KMS-11 (cell line): ENCODE data around the gene CDCA8.

Source experiments
- H2AFZ ChIP-seq: fragments of 200-600 bp; sonication (generic); 2 replicates; pipeline ENCODE4 v1.6.1; 2016; ENCODE audit warnings: antibody characterized with exemption, mixed run types, low read depth
- H3K27ac ChIP-seq: fragments of 200-600 bp; sonication (generic); 2 replicates; pipeline ENCODE4 v1.6.1; 2016; ENCODE audit warnings: mild to moderate bottlenecking, mixed run types
- H3K27me3 ChIP-seq: fragments of 200-600 bp; sonication (generic); 2 replicates; pipeline ENCODE4 v1.6.1; 2017; ENCODE audit warnings: mild to moderate bottlenecking, low read depth, mixed run types, moderate library complexity; ENCODE audit not compliant: insufficient read depth
- H3K36me3 ChIP-seq: fragments of 200-600 bp; sonication (generic); 2 replicates; pipeline ENCODE4 v1.6.1; 2017; ENCODE audit warnings: mild to moderate bottlenecking, mixed run types; ENCODE audit not compliant: insufficient read depth
- H3K4me1 ChIP-seq: fragments of 200-600 bp; sonication (generic); 2 replicates; pipeline ENCODE4 v1.6.1; 2016; ENCODE audit warnings: mild to moderate bottlenecking, low read depth, mixed run types; ENCODE audit not compliant: poor library complexity, severe bottlenecking
- H3K4me2 ChIP-seq: fragments of 200-600 bp; sonication (generic); 2 replicates; pipeline ENCODE4 v1.7.0; 2016; ENCODE audit warnings: mild to moderate bottlenecking, mixed run types
- H3K4me3 ChIP-seq: fragments of 200-600 bp; sonication (generic); IDR thresholded peaks from 2 replicates; pipeline ENCODE4 v1.6.1; 2017; ENCODE audit warnings: low read depth, low read length, mixed read lengths; ENCODE audit not compliant: insufficient read depth
- H3K79me2 ChIP-seq: fragments of 200-600 bp; sonication (generic); 2 replicates; pipeline ENCODE4 v1.6.1; 2016; ENCODE audit warnings: low read depth, mixed run types; ENCODE audit not compliant: insufficient read depth
- H3K9ac ChIP-seq: fragments of 200-600 bp; sonication (generic); 2 replicates; pipeline ENCODE4 v1.6.1; 2016; ENCODE audit warnings: mild to moderate bottlenecking, mixed run types
- H4K20me1 ChIP-seq: fragments of 200-600 bp; sonication (generic); 2 replicates; pipeline ENCODE4 v1.6.1; 2016; ENCODE audit warnings: mild to moderate bottlenecking, mixed run types; ENCODE audit not compliant: insufficient read depth
- TF ChIP-seq, protein P1 (sequence below): fragments of 200-600 bp; sonication (generic); conservative IDR thresholded peaks from 2 replicates; pipeline ENCODE4 v1.6.1; 2017; ENCODE audit warnings: low read depth, mild to moderate bottlenecking, antibody characterized with exemption, low read length, moderate library complexity, mixed read lengths

Gene CDCA8

DNA sequence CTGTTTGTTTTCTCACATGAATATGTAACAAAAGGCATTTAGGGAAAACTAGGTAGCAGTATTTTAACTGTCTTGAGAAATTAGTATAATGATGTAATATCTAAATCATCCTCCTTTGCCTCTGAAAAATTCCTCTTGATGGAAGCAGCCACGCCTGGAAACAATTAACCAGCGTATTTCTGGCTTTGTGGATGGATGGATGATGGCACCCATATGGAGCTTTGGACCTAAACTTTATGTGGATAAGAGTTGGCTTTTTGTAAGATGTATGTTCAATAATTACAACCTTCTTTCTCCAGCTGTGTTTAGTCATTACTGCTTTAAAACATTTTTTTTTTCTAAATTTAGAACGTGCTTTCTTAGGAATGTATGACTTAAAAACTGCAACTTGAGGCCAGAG lies 12.7 kb downstream of the CDCA8 start:
- no peak overlapping the region for H3K4me3 ChIP-seq
- no peaks in the 10 kb centered on the region for H3K27me3 ChIP-seq
- H3K4me2 ChIP-seq: no peak overlapping the region
- H3K4me1 ChIP-seq: no peaks in the 10 kb centered on the region
- no peak overlapping the region for H2AFZ ChIP-seq
- H3K9ac ChIP-seq: no peak overlapping the region
- no peak overlapping the region for H3K27ac ChIP-seq
- no peaks in the 10 kb centered on the region for H4K20me1 ChIP-seq
- TF ChIP-seq, protein P1, sequence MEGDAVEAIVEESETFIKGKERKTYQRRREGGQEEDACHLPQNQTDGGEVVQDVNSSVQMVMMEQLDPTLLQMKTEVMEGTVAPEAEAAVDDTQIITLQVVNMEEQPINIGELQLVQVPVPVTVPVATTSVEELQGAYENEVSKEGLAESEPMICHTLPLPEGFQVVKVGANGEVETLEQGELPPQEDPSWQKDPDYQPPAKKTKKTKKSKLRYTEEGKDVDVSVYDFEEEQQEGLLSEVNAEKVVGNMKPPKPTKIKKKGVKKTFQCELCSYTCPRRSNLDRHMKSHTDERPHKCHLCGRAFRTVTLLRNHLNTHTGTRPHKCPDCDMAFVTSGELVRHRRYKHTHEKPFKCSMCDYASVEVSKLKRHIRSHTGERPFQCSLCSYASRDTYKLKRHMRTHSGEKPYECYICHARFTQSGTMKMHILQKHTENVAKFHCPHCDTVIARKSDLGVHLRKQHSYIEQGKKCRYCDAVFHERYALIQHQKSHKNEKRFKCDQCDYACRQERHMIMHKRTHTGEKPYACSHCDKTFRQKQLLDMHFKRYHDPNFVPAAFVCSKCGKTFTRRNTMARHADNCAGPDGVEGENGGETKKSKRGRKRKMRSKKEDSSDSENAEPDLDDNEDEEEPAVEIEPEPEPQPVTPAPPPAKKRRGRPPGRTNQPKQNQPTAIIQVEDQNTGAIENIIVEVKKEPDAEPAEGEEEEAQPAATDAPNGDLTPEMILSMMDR: no peak
- peaks cover 19% of the 10 kb centered on the region; the same call in 1 of the 2 replicates for H3K36me3 ChIP-seq
- no peaks in the 10 kb centered on the region for H3K79me2 ChIP-seq

DNA sequence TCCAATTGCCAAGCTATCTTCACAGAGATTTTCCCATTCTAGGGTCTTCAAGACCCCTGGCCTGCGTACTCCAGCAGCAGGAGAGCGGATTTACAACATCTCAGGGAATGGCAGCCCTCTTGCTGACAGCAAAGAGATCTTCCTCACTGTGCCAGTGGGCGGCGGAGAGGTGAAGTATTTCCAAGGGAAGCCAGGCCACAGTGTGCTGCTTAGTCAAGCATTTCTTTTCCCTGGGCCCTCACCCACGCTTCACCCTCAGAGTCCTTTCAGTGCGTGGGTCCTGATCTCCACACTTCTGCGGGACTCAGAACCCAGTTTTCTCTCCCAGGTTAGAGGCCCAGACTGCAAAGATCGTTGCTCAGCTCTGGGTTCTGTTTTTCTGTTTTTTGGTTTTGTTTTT lies 13.1 kb downstream of the CDCA8 start:
- Histone ChIP-seq H3K36me3 (peaks cover 19% of the 10 kb centered on the region; the same call in 1 of the 2 replicates), H3K27ac (no peak overlapping the region)

DNA sequence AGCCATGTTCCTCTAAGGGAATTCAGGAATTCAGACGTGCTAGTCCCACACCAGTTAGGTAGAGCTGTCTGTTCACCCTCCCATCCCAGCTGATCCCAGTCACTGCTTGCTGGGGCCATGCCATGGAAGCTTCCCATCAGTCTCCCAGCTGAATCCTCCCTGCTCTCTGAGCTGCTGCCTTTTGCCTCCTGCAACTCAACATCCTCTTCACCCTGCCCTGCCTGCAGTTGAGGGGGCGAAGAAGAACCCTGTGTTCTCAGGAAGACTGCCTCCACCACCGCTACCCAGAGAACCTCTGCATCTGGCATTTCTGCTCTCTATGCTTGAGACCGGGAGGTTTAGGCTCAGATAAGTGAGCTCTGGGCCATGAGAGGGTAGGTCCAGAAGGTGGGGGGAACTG lies 16.2 kb downstream of the CDCA8 start:
- Histone ChIP-seq H3K4me2 (no peak overlapping the region), H3K36me3 (peaks cover 19% of the 10 kb centered on the region; the same call in 1 of the 2 replicates), H4K20me1 (no peaks in the 10 kb centered on the region), H3K27me3 (no peaks in the 10 kb centered on the region), H3K9ac (no peak overlapping the region), H3K4me3 (no peak overlapping the region), H3K4me1 (no peaks in the 10 kb centered on the region), H3K27ac (no peak overlapping the region), H3K79me2 (no peaks in the 10 kb centered on the region), H2AFZ (no peak overlapping the region)
- TF ChIP-seq, protein P1: no peak

More for the DNA sequence above, 13.1 kb downstream of the CDCA8 start:
- no peaks in the 10 kb centered on the region for H3K79me2 ChIP-seq
- no peaks in the 10 kb centered on the region for H4K20me1 ChIP-seq
- no peak overlapping the region for H3K9ac ChIP-seq
- no peaks in the 10 kb centered on the region for H3K27me3 ChIP-seq
- no peak overlapping the region for H3K4me3 ChIP-seq
- TF ChIP-seq, protein P1: no peak
- H3K4me1 ChIP-seq: no peaks in the 10 kb centered on the region
- no peak overlapping the region for H3K4me2 ChIP-seq
- no peak overlapping the region for H2AFZ ChIP-seq

DNA sequence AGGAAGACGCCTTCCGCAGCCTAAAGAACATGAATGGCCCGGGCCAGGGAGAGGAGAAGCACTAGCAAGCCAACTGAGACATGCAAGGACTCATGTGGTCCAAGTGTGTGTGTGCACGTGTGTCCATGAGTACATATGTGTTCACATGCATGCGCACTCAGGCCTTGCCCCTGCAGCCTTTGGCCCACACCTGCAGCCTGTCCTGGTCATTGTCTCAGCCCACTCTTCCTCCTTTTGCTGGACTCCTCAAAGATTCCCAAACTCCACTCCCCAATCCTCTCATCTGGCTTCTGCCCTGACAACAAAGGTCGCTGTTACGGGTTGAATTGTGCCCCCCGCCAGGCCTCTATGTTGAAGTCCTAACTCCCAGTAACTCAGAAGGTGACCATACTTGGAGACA lies 21.9 kb downstream of the CDCA8 start:
- Histone ChIP-seq H3K79me2 (no peaks in the 10 kb centered on the region), H3K4me2 (no peak overlapping the region), H3K9ac (no peak overlapping the region), H3K27me3 (no peaks in the 10 kb centered on the region), H2AFZ (no peak overlapping the region), H3K27ac (no peak overlapping the region), H3K4me3 (no peak overlapping the region), H3K4me1 (no peaks in the 10 kb centered on the region), H3K36me3 (no peaks in the 10 kb centered on the region), H4K20me1 (no peaks in the 10 kb centered on the region)
- TF ChIP-seq, protein P1: no peak
